Activated CD4-positive, alpha-beta T cell treated with anti-CD3 and anti-CD28 coated beads, Interleukin-10, Interleukin-2, amounts not matched to agents 100 ng/mL and 50 ng/mL, durations not matched to agents 16 hours and 8 hours (primary cell): ENCODE measurements around the gene TBC1D5.
A peak's percentile ranks its signal among the peaks of the same experiment; 100 is the strongest.
"Not testable (repeated sequence)": the region's sequence is repeated elsewhere in the genome, so short reads cannot be mapped to it uniquely, and the experiment has no call there.

Experiments used
- DNase-seq: peaks from one replicate; pipeline ENCODE4 v3.0.0-alpha.2; 2020

Gene TBC1D5

DNA sequence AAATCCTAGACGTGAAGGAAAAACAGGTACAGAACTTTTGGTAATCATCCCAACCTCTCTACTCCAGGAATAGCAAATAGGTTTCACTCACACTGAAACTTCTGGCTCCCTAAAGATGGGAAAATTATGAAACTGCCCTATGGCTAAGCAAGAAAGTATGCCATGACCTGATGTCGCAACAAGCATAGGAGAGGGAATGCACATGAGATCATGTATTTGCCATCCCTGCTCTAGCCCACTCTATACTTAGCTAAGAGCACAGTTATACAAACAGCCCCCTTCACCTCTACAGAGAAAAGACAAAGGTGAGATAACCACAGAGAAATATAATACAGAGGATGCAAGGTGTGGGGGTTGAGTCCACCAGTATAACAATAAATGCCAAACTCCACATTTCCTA lies 102.7 kb downstream of the TBC1D5 start:
- no peak for DNase-seq

DNA sequence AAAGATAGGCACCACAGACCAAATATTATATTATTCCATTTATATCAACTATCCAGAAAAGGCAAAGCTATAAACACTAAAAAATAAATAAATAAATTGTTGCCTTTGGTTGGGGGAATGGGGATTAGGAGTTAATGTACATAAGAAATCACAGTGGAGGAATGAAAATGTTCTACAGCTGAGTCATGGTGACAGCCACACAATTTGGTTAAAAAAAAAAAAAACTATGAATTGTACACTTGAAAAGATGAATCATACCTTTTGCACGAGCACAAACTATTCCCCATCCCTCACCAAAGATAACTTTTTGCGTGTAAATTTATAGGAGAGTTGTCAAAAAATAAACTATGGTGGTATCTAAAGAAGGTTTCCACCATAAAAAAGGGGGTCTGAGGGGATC lies 103.2 kb downstream of the TBC1D5 start:
- no peak for DNase-seq

DNA sequence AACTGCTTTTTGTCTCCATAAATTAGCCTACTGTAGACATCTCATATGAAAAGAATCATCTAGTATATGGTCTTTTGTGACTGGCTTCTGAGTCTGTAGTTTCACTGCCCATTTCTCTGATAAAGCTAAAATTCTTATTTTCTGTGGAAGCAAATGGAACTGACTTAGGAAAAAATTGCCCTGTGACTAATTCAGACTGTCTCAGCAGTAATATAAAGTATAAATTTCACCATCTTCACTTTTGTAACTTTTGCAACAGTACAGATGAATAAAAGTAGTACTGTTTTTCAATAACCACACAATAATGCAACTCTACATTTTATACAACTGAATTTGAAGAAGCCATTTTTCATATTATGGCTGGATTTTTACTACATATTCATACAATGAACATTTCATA lies 104.1 kb downstream of the TBC1D5 start:
- DNase-seq, result no peak

DNA sequence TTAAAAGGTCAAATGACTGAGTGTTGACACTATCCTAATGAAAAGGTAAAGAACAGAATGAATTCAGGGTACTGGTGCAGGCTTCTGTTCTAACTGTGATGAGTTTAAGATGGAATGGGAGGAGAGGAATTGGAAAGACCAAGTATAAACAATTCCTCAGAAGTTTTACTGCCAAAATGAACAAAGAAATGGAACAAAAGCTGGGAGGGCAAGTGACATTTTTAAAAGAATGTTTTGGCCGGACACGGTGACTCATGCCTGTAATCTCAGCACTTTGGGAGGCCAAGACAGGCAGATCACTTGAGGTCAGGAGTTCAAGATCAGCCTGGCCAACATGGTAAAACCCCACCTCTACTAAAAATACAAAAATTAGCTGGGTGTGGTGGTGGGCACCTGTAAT lies 106.8 kb downstream of the TBC1D5 start:
- DNase-seq, result not testable (repeated sequence)

DNA sequence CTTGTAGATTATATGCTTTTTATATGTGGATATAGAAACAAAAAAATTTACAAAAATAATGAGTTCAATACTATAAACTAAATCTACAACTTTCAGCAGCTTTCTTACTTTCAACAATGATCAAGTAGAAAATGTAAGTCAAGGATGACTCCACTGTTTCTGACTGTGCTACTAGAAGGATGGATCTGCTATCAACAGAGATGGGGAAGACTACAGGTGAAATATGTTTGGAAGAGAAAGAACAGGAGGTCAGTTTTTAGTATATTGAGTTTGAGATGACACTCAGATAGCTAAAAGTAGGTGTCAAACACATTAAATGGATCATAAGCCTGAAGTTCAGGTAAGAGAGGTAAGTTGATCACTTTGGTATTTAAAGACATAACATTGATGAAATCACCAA lies 107.5 kb downstream of the TBC1D5 start:
- DNase-seq, result no peak

DNA sequence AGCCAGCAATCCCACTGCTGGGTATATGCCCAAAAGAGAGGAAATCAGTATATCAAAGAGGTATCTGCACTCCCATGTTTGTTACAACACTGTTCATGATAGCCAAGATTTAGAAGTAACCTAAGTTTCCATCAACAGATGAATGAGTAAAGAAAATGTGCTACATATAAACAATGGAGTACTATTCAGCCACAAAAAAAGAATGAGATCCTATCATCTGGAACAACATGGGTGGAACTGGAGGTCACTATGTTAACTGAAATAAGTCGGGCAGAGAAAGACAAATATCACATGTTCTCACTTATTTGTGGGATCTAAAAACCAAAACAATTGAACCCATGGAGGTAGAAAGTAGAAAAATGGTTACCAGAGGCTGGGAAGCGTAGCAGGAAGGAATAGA lies 108.2 kb downstream of the TBC1D5 start:
- DNase-seq, result no peak

DNA sequence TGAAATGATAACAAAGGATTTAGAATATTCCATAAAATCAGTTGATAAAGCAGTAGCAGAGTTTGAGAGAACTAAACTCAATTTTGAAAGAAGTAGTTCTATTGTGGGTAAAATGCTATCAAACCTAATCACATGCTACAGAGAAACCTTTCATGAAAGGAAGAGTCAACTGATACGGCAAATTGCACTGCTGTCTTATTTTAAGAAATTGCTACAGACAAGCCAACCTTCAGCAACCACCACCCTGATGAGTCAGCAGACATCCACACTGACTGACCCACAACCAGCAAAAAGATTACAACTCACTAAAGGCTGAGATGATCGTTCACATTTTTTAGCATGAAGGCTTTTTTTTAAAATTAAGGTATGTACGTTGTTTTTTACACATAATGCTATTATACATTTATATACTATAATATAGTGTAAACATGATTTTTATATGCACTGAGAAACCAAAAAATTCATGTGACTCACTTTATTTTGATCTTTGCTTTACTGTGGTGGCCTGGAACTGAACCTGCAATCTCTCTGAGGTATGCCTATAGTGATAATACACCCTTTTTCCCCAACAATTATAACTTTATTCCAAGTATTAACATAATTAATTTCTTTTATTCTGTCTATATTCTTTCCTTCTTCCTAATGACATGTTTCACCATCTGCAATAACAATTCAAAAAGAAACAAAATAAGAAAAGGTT lies 109.9 kb downstream of the TBC1D5 start:
- peak; percentile 55 for DNase-seq

DNA sequence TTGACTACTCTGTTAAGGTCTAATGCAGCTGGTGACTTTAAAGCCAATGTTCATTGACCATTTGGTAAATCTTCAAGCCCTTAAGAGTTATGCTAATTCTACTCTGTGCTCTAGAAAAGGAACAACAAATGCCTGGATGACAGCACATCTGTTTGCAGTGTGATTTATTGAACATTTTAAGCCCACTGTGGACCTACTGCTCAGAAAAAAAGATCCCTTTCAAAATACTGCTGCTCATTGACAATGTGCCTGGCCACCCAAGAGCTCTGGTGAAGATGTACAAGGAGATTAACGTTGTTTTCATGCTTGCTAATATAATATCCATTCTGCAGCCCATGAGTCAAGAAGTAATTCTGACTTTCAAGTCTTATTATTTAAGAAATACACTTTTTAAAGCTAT lies 110.8 kb downstream of the TBC1D5 start:
- DNase-seq, result no peak

DNA sequence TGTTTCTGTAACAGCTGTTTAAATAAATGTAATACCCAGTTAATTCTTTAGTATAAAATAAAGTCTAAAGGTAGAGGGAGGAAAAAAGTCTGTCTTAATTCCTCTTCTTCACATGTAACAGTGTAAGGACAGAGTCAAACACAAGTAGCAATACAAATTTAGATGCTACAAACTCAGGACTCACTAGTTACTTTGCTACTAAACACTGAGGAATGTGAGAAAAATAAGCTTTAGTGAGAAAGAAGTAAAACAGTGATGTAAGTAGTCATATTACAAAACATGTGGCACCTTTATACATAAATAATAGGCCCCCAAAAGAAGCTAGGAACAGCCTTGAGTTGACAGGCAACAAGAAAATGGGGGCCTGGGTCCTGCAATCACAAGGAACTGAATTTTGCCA lies 113.0 kb downstream of the TBC1D5 start:
- DNase-seq, result no peak

DNA sequence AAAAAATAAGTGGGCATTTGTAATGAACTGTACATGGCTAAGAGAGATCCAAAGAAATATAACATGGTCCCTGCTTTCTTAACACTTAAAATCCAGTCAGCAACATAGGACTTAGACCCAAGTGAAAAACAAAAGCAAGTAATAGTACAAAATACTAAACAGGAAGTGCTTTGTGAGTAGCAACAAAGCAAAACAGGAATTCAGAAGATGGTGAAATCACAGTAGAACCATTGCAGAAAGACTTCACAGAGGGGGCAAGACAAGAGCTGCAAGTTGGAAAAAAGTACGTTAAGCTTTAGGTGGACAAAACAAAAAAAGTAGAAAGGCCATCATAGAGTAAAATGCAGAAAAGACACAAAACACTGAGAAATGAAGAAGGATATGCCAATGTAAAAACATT lies 116.0 kb downstream of the TBC1D5 start:
- no peak for DNase-seq

DNA sequence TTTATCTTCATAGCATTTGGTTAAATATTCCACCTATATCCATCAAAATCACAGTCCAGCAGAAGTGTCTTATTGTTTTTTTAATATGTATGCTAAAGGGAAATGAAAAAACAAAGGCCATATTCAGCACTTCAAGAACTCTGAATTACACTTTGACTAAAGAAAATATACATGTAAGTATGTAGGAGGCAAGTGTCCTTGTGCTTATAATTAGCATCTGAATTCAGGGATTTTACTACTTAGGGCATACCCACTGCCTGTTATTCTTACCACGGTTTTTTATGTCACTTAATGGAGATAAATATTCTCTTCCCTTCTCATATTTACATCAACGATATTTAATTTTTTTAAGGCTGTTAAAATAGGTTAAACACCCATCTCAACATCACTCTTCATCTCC lies 117.3 kb downstream of the TBC1D5 start:
- no peak for DNase-seq

DNA sequence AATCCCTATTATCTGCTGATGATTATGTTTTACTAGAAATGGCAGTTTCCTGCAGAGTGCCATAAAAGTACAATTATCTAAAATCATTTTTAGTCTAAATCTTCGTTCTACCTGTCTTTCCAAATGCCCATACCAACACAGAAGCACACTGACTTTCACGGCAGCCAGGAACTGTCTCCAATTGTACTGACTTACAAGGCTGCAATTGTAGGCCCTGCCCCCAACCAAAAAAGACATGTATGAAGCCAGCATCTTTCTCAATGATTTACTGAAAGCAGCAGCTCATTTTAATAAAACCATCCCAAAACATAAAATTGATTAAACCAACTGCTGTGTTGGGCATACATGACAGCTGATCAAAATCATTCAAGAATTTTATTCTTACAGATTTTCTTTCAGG lies 119.0 kb downstream of the TBC1D5 start:
- no peak for DNase-seq

DNA sequence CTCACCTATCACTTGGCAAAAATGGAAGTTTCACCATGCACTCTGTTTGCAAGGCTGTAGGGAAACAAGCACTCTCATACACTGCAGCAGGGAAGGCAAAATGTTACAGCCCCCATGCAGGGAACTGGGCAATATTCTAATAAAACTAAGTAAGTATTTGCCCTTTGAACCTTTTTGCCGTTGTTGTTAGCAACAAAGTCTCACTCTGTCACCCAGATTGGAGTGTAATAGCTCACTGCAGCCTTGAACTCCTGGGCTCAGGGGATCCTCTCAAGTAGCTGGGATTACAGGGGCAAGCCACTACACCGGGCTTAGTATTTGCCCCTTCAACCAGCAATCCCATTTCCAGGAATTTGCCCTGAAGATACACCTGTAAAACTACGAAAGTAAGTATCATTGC lies 122.5 kb downstream of the TBC1D5 start:
- no peak for DNase-seq

DNA sequence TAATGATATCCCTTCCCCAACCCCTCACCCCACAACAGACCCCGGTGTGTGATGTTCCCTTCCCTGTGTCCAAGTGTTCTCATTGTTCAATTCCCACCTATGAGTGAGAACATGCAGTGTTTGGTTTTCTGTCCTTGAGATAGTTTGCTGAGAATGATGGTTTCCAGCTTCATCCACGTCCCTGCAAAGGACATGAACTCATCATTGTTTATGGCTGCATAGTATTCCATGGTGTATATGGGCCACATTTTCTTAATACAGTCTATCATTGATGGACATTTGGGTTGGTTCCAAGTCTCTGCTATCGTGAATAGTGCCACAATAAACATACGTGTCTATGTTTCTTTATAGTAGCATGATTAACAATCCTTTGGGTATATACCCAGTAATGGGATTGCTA lies 129.4 kb downstream of the TBC1D5 start:
- not testable (repeated sequence) for DNase-seq

DNA sequence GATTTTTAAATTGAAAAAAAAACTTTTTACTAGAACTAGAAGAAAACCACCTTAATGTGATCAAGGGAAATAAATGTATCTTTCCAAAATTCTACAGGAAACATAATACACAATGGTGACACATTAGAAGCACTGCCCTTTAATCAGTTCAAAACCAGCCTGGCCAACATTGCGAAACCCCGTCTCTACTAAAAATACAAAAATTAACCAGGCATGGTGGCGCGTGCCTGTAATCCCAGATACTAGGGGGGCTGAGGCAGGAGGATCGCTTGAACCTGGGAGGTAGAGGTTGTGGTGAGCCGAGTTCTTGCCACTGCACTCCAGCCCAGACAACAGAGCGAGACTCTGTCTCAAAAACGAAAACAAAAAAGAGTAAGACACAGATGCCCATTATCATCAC lies 134.5 kb downstream of the TBC1D5 start:
- DNase-seq, result no peak

DNA sequence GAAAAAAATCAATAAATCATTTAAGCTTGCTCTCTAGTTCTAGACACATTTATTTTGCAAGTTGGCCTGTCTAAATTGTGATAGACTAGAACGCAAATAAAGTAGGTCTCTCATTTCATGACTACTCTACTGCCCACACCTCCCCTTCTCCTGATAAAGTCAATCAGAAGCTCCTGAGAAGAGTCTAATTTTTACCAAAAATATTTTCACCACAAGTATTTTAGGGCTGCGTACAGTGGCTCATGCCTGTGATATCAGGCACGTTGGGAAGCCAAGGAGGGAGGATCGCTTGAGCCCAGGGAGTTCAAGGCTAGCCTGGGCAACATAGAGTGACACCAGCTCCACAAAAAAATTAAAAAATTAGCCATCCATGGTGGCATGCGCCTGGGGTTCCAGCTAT lies 136.5 kb downstream of the TBC1D5 start:
- no peak for DNase-seq

DNA sequence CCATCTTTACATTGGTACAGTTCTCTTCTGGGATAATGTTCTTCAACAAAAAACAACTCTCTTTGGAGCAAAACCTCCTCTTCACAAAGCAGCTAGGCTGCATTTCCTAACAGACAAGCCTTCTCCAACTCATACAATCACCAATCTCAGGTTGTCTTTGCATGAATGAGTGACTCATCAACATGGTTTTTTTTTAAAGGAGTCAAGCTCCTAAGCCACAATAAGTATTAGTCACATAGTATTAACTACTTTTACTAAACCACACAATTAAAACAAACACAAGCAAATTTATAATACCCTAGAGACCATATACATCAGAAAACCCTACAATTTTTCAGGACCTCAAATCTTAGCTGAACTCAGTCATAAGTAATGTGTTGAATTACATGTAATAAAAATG lies 137.4 kb downstream of the TBC1D5 start:
- DNase-seq, result peak; percentile 30

DNA sequence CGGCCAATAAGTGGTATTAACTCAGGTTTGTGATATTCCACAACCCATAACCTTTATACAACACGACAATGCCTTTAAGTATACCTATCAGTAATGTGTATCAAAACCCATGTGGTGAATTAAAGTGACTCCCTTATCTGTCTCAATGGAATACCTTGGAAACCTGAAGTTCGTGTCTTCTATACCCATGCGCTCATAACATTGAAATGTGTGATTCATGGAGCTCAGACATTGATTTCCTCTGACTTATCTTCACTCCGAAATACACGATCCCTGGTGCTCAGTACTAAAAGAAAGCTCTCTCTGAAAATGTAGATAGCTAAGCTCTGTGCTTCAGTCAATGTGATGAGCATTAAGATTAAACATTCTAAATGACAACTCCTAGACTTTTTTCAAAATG lies 140.3 kb downstream of the TBC1D5 start:
- DNase-seq, result no peak

DNA sequence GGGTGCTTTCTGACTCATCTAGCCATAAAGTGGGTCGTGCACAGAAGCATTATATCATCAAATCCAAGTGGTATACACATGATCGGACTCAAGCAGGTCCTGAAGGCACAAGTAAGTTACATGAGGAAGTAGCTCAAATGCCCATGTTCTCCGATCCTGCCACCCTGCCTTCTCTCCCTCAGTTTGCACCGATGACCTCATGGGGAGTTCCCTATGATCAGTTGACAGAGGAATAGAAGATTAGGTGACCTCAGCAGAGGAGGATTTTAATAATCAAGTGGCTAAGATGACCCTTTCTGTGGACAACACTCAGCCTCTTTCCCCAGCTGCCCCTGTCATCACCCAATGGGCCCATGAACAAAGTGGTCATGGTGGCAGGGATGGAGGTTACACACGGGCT lies 149.5 kb downstream of the TBC1D5 start:
- DNase-seq, result no peak

DNA sequence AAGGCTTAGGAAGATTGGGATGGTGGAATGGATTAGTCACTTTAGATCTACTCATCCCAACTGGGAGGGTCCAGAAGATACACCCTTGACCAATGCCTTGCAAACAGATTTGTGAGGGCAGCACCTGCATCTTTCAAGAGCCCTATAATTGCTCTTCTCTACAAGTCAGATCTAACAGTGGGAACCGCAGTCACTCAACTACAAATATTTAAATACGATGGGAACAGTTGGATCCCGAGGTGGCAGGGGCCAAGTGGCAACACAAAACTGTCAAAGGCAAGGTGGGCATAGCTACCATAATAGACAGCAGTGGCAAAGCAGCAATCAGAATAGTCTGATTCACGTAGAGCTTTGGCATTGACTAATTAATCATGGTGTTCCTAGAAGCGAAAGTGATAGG lies 152.0 kb downstream of the TBC1D5 start:
- no peak for DNase-seq

DNA sequence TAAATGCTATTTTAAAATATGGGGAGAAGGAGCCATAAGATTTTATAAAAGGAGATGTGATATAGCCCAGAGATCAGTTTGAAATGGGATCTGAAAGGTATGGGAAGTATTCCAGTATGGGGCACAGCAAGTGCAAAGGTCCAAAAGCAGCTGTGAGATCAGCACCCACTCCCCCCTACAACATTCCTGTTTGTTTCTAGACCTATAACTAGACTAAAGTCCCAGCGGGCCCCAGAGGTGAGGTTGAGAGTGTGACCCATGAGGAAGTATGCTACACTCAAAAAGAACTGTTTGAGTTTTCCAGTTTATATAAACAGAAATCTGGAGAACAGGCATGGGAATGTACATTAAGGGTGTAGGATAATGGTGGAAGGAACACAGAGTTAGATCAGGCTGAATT lies 152.5 kb downstream of the TBC1D5 start:
- DNase-seq, result no peak

DNA sequence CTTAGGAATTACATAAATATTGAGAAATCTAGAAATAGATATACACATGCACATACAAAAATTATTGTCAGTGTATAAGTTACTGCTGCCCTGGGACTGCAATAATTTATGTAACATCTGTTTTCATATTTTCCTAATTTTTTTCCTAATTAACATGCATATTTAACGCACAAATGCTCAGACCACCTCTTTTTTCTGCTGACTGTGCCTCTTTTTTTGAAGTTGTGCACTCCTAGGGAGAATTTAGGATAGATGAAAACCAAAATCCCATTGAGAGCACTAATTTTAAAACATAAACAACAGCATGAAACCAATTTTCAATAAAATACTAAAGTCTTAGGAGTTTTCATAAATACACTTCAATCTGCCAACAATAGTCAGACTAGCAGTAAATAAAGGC lies 154.0 kb downstream of the TBC1D5 start:
- no peak for DNase-seq

DNA sequence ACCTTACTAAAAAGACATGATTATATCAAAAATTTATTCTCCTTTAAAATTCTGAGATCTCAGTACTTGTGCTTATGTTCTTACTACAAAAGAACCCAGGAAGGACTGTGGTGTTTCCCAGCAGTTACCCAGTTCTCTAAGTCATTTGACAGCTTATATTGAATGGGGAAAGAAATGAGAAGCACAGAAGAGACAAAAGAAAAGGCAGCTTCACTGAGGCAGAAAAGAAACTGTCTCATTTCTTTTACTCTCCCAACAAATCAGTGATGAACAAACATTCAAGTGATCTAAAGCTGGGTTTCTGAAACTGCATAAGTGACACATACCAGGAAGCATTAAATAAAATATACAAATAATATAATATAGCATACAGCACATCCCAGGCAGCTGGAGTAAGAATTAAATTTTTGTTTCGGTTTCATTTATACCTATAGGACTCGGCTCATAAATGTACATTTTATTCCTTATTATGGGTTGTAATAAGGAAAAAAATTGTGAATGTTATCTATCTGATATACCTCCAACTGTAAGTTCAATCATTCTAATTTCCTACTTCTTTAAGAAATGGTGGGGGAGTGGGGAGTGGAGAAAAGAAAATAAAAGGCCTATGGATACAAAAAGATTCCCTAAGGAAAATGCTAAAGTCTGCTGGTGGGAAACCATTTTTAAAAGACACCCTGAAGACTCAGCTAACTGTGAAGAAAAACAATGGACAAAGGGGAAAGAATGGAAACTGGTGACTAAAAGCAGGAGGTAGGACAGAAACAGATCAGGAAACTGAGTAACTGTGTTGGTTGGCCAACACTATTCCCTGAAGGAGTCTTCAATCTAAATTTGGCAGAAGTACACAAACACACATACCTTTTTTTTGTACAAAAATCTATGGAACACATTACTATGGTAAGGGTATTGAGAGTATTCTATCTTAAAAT lies 156.8 kb downstream of the TBC1D5 start:
- DNase-seq, result no peak

DNA sequence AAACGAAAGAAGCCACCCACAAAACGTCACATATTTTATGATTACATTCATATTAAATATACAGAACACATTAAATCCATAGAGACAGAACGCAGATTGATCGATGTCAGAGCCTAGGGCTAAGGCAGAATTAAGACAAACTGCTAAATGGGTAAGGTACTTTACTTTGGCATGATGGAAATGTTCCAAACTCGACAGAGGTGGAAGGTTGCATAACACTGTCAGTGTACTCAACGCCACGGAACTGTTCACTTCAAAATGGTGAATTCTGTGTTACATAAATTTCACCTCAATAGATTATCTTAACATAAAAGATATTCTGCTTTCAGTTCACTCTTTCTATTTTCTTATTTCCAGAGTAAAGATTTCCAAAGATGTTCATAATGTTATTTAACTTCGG lies 158.4 kb downstream of the TBC1D5 start:
- DNase-seq, result no peak

DNA sequence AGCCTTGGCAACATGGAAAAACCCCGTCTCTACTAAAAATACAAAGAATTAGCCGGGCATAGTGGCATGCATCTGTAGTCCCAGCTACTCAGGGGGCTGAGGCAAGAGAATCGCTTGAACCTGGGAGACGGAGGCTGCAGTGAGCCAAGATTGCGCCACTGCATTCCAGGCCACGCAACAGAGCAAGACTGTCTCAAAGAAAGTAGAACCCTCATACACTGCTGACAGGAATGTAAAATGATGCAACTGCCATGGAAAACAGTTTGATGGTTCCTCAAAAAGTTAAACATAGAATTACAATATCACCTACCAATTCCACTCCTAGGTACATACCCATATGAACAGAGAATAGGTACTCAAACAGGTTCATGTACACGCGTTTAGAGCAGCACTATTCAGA lies 158.9 kb downstream of the TBC1D5 start:
- no peak for DNase-seq
